Epithelial cell of prostate (primary cell): ENCODE data around the gene EPS8L1.
"Not testable (repeated sequence)": the region's sequence is repeated elsewhere in the genome, so short reads cannot be mapped to it uniquely, and the experiment has no call there.

Source experiments
- DNase-seq: peaks from one replicate; pipeline ENCODE4 v3.0.0-alpha.2; 2011; ENCODE audit warnings: low read depth, low spot score
- H3K27ac ChIP-seq: fragments of 450-650 bp; 2 replicates; pipeline ENCODE4 v1.5.1; 2017; ENCODE audit warnings: mild to moderate bottlenecking

Gene EPS8L1

DNA sequence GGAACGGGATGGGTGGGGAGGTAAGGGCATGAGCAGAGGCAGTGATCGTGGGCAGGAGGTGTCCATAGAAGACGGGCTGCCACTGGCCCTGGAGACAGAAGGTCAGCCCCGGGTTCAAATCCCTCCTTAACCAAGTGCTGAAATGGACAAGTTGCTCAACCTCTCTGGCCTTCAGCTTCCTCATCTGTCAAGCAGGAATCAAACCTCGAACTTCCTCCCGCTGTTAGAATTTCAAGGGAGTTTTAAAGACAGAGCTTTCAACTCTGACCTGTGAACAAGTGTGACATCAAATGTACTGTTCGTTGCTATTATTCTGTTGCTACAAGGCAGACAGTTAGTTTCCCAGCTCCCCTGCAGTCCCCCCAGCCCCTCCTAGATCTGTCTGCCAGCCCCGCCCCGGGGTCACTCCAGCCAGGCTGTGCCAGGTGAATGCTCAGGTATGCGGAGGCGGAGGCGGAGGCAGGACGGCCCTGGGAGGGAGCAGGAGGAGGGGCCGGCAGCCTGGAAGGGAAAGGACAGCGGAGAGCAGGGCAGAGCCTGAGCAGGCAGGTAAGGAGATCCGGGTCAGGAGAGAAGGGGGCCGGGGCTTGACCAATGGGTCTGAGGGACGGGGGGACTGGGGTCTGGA lies at the start of gene EPS8L1:
EPS8L1 (plus strand) TSS at position 499 of the 628 bp plus-strand sequence. CDS start 576 bp downstream, outside the sequence.
- DNase-seq, result no peak
- H3K27ac ChIP-seq, result peak within 1 kb of the TSS; percentile 73

DNA sequence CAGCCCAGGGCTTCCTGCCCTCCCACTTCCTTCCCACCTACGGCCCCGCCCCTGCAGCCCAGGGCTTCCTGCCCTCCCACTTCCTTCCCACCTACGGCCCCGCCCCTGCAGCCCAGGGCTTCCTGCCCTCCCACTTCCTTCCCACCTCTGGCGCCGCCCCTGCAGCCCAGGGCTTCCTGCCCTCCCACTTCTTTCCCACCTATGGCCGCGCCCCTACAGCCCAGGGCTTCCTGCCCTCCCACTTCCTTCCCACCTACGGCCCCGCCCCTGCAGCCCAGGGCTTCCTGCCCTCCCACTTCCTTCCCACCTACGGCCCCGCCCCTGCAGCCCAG lies 48.6 kb upstream of the EPS8L1 start:
- DNase-seq, H3K27ac ChIP-seq: not testable (repeated sequence)

DNA sequence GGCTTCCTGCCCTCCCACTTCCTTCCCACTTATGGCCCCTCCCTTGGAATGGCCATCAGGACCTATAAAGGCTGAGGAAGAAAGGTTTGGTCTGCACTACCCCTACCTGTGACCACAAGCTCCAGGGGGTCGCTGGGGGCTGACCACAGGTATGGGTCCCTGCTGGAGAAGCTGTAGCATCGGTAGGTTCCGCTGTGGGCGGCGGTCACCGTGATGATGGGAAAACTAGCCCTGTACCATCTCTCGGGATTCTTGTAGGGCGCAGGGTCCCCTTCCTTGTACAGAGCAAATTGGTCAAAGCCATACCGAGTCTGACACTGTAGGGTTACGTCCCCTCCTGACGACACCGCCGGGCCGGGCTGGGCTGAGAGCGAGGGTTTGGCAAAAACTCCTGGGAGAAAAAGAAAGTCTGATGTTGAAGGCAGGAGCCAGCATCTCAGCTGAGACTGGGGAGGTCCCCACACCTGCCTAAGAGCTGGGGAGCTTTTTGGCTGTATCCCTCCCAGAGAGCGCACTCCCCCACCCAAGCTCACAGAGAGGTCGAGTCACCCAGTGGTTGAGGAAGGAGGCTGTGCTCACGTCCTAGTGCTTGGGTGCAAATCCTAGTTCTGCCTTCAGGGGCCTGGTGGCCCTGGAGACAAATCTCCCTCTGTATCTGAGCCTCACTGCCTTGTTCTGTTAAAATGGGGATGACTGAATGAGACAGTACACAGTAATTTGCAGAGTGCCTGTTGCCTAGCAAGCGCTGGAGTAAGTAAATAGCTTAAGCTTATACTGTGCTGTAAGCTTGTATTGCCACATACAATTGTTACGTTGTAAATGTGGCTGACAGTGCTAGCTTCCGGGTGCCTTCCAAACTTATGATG lies 48.0 kb upstream of the EPS8L1 start:
- DNase-seq, result peak; percentile 10
- H3K27ac ChIP-seq, result no peak overlapping the region

DNA sequence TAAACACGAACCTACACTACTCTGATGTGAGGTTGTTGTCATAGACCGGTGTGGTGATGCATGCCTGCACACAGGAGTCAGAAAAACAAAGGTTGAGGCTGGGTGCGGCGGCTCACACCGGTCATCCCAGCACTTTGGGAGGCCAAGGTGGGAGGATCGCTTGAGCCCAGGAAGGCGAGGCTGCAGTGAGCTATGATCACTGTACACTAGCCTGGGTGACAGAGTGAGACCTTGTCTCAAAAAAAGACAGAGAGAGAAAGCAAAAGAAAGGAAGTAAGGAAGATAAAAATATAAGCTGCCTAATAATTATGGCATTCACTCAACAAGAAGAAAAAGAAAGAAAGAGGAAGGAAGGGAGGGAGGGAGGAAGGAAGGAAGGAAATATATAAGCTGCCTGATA lies 46.9 kb upstream of the EPS8L1 start:
- H3K27ac ChIP-seq, result no peak overlapping the region
- no peak for DNase-seq

DNA sequence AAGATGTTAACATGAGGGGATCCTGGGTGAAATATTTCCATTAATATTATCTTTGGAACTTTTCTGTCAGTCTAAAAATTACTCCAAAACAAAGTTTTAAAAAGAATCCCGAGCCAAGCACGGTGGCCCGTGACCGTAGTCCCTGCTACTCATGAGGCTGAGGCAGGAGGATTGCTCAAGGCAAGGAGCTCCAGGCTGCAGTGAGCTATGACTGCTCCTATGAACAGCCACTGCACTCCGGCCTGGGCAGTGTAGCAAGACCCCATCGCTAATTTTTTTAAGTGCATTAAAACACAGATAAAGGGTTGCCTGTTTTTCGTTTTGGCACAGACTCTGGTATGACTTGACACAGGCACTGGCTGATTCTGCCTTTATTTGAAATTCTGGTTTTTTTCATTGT lies 44.5 kb upstream of the EPS8L1 start:
- H3K27ac ChIP-seq, result no peak overlapping the region
- no peak for DNase-seq

DNA sequence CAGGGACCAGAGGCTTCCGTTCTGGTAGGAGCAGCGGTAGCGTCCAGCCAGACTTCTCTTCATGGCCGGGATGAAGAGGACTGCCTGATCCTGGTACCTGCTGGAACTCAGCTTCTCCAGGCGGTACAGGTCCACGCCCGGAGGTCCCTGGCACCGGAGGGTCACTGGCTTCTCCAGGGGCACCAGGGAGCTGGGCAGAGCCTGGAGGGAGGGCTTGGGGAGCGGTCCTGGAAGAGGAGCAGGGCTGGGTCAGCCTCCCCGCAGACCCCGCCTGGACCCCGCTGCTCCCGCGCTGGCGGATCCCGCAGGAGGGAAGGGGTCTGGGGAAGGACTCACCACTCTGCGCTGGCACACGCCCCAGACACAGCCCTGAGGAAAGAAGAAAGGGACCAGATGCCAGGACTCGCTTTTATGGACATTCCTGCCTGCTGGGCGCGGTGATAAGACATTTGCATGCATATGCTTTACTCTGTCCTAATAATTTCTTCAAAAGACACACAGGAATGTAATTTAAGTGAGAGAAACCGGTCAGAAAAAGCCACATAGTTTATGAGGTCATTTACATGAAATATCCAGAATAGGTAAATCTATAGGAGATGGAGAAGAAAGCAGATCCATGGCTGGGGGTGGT lies 43.4 kb upstream of the EPS8L1 start:
- no peak for DNase-seq
- no peak overlapping the region for H3K27ac ChIP-seq

DNA sequence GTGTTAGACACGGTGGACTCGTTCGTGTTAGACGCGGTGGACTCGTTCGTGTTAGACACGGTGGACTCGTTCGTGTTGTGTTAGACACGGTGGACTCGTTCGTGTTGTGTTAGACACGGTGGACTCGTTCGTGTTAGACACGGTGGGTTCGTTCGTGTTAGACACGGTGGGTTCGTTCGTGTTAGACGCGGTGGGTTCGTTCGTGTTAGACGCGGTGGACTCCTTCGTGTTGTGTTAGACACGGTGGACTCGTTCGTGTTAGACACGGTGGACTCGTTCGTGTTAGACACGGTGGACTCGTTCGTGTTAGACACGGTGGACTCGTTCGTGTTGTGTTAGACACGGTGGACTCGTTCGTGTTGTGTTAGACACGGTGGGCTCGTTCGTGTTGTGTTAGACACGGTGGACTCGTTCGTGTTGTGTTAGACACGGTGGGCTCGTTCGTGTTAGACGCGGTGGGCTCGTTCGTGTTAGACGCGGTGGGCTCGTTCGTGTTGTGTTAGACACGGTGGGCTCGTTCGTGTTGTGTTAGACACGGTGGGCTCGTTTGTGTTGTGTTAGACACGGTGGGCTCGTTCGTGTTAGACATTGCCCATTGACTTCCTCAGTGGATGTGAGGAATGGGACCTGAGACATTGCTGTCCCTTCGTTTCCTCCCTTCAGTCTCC lies 42.6 kb upstream of the EPS8L1 start:
- not testable (repeated sequence) for DNase-seq, H3K27ac ChIP-seq

DNA sequence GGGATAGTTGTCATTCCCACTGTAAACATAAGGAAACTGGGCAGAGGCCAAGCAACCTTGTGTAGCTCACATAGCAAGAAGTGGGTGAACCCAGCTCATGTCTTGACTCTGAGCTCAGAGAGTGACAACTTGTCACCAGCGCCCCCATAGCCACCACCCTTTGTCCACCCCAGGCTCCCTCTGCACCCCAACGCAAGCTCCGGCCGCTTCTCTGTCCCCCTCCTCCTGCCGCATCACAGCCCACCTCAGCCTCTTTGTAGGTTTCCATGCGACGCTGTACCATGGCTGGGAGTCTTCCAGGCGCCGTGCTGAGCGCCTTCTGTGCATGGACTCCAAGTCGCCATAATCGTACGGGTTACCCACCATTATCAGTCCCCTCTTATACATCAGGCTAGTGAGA lies 40.9 kb upstream of the EPS8L1 start:
- no peak overlapping the region for H3K27ac ChIP-seq
- DNase-seq, result no peak

DNA sequence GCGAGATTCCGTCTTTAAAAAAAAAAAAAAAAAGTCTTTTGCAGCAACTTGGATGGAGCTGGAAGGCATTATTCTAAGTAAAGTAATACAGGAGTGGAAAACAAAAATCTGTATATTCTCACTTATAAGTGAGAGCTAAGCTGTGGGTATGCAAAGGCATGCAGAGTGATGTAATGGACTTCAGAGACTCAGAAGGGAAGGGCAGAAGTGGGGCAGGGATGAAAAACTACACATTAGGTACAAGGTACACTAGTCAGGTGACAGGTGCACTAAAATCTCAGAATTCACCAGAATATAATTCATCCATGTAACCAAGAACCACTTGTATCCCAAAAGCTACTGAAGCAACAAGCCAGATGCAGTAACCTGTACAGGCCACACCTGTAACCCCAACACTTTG lies 39.6 kb upstream of the EPS8L1 start:
- H3K27ac ChIP-seq, result no peak overlapping the region
- DNase-seq, result no peak

DNA sequence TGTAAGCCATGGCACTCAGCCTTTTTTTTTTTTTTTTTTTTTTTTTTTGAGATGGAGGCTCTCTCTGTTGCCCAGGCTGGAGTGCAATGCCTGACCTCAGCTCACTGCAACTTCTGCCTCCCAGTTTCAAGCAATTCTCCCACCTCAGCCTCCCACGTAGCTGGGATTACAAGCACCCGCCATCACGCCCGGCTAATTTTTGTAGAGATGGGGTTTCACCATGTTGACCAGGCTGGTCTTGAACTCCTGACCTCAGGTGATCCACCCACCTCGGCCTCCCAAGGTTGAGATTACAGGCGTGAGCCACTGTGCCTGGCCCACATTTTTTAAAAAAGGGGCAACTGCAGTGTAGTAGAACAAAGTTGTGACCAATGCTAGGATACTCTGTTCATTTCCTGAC lies 38.1 kb upstream of the EPS8L1 start:
- not testable (repeated sequence) for DNase-seq, H3K27ac ChIP-seq

DNA sequence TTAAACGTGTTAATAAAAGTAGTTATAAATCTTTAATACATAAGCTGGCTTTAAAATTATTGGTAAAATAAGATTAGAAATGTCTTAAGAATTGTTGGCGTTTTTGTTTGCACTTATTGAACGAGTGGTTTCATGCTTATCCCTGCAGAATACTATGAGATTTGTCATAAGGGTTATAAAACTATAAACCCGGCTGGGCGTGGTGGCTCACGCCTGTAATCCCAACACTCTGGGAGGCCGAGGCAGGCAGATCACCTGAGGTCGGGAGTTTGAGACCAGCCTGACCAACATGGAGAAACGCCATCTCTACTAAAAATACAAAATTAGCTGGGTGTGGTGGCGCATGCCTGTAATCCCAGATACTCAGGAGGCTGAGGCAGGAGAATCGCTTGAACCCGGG lies 35.0 kb upstream of the EPS8L1 start:
- H3K27ac ChIP-seq, DNase-seq: not testable (repeated sequence)

DNA sequence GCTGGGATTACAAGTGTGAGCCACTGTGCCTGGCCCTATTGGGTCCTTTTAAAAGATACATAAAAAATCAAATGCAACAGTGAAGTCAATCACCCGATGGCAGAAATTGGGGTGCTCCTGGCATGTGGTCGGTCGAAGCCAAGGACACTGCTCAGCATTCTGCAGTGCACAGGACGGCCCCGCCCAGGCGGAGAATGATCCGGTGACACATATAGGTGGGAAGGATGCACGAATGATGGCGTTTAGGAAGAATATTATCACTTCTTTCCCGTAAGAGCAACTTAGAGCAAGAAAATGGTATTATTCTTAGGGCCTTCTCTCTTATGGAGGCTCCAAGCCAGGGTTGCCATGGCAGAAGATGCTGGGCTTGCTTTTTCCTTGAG lies 34.4 kb upstream of the EPS8L1 start:
- no peak for DNase-seq
- no peak overlapping the region for H3K27ac ChIP-seq

DNA sequence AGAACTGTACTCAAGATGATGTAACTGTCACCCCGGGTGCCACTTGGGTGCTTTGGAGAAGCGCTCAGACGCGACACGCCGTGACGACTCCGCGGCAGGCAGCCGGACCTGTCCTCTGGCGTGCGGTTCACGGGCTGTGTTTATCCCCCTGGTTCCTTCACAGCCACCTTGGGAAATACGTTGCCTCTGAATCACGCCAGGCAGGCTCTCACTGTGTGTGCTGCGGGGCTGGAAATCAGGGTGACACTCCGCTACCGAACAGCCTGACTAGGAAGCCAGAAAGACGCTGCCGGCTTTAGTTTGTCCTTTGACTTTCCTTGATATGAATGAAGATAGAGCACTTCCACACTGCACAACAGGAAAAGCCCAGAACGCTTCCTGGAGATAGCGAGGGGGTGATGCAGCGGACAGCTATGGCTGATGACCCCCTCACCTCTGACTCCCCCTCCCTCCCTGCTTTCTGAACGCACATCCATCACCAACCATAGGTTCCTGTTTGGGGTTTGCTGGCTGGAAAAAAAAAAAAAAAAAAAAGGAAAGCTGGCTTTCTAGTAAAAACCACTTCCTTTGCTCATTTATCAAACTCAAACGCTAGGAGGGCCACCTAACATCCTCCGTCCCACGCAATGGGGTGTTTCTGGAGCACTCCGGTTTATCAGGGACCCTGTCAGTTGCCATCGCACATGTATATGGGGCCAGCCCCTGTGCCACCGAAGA lies 33.9 kb upstream of the EPS8L1 start:
- no peak for DNase-seq
- no peak overlapping the region for H3K27ac ChIP-seq

DNA sequence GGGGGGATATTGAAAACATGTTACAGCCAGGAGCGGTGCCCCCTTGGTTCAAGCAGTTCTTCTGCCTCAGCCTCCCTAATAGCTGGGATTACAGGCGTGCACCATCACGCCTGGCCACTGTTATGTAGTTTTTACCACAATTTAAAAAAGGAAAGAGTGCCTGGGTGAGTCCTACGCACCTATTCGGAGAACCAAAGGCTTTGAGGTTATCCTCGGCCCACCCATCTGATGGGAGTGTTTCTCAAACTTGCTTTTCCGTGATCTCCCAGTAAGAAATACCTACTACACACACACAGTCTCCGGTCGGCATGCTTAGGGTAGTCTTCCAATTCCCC lies 33.4 kb upstream of the EPS8L1 start:
- H3K27ac ChIP-seq, result no peak overlapping the region
- DNase-seq, result no peak

DNA sequence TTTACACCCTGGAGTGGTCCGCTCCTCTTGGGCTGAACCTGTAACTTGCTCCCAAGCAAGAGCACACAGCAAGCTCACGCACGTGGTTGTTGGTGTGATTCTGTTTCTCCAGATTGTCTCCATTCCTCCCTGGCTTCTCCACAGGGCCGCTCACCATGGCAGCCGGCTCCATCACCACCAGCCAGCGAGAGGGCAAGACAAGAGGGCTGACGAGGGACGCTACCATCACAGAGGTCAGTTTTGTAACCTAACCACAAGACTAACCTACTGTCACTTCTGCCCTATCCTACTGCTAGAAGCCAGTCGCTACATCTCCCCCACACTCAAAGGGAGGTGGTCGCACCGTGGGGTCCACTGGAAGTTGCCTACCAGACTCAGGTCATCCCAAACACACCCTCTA lies 33.0 kb upstream of the EPS8L1 start:
- H3K27ac ChIP-seq, result no peak overlapping the region
- DNase-seq, result no peak

DNA sequence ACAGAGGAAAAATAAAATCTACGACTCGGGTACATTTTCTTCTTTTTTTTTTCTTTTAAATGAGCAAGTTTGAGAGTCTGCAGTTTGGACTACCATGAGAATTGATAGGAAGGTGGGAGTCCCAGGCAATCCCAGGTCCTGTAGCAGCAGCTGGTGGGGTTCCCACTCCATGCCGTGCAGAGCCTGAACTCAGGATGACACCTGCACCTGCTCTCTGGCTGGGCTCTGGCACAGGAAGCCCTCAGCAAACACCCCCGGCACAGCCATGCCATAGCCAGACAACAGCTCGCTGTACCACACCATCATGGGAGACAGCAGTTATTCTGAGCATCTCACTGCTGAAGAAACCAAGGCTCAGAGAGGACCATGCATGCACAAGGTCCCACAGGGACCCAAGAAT lies 31.4 kb upstream of the EPS8L1 start:
- no peak for DNase-seq
- H3K27ac ChIP-seq, result no peak overlapping the region

DNA sequence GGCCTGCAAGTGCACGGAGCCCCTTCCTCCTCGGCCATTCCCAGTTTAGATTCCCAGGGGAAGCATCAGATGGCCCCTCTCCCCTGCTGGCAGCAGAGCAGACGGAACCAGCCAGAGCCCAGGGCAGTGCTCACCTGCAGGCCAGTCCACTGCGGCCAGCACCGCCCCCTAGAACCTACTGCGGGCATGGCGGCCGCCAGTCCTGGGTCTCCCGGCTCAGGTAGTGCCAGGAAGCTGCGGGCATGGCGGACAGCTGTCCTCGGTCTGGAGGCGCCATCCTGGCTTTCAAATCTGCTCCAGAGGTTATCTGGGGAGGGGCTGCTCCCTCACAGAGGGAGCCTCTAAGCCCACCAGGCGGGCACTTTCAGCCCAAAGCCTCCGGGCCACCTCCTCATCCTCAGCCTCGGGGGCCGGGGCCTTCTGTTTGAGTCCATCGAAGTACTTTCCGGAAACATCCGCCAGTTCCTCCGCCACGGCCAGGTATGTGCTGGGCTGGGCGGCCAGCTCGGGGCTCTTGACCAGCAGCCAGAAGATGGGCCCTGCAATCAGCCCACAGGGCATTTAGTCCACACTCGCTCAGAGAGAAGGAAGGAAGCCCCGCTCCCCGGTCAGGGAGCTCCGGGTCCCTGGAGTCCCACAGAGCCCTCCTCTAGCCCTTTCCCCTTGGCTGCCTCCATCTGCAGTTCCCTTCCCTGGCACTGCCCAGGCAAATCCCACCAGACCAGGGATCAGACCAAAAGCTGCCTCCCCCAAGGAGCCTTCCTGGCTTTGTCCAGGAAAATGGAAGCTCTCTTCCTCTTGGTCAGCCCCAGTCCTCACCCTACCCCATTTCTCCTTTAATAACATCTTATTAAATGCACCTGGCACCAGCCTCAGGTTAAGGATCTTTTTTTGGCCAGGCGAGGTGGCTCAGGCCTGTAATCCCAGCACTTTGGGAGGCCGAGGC lies 30.6 kb upstream of the EPS8L1 start:
- no peak overlapping the region for H3K27ac ChIP-seq
- no peak for DNase-seq

DNA sequence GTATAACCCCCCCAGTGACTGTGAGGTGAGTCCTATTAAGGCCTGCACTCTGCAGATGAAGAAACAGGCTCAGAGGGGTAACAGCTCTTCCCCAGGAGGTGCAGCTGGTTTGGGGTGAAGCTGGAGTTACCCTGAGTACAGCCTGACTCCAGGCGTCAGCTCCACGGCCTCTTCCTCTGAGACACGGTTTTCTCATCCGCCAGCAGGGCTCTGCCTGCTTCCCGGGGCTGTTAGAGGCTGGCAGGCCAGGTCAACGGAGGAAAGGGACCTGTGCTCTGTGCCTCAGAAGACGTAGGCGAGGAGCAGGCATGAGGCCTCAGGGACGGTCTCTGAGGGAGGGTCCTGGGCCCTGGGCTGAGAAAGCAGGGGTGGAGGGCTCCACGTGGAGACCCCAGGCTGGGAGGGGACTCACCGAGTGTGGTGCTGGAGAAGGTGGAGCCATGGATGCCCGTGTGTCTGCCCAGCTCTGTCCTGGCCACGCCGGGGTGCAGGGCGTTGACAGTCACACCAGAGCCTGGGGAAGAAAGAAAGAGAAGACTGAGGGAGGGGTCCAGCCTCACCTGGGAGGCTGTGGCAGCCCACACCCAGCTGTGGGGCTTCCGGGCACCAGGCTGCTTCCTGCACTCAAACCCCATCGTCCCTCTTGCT lies 28.6 kb upstream of the EPS8L1 start:
- H3K27ac ChIP-seq, result no peak overlapping the region
- no peak for DNase-seq

DNA sequence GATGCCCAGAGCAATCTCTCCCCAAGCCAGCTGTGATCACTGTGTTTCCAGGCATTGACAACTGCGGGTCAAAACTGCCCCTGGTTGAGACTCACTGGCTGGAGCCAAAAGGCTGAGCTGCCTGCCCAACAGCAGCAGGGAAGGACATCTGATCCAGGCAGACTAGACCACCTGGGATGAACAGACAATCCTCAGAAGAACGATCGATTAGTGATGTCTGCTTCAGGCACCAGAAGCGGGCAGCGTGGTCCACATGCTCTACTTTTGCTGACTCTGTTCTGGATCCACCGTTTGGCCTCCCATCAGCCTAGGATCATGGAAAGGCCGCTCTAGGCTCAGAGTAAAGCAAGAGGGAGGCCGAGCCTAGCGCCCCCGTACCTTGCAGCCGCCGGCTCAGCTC lies 27.7 kb upstream of the EPS8L1 start:
- no peak overlapping the region for H3K27ac ChIP-seq
- DNase-seq, result no peak
